NOMO-1 treated with DMSO at 0.1 percent for 48 hours (cell line): ENCODE measurements around the gene BAIAP2.

Source experiments
- DNase-seq: peaks from one replicate; lab custom pipeline; 2025; ENCODE audit not compliant: unreplicated experiment; lab: John Stamatoyannopoulos, UW

BAIAP2 gene

DNA sequence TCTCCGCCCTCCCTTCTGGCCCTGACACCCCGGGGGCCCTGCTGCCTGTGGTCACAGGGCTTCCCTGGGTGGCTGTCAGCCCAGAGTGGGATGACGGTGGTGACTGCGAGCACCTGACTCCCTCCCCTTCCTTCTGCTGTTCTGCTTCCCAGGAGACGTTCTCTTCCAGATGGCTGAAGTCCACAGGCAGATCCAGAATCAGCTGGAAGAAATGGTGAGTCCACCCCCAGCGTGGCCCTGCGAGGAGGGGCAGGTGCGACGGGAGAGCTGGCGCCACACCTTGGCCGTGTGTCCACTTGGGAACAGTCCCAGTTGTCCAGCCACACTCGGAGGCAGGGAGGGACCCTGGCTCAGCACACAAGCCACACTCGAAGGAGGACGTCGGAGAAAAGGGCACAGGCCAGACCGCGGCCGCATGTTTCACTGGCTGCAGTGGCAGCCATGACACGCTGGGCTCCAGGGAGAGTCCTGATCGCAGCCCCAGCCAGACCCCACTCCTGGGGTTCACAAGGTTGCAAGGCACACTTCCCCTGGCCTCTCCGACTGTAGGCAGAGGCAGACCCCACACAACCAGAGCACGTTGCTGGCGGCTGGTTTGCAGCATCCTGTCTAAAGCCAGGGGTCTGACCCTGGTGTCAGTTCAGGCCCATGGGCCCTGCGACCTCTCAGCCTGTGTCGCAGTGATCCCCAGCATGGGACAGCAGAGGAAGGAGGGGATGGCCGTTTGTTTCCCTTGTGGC, 49.9 kb downstream of the BAIAP2 start:
- DNase-seq = no peak

DNA sequence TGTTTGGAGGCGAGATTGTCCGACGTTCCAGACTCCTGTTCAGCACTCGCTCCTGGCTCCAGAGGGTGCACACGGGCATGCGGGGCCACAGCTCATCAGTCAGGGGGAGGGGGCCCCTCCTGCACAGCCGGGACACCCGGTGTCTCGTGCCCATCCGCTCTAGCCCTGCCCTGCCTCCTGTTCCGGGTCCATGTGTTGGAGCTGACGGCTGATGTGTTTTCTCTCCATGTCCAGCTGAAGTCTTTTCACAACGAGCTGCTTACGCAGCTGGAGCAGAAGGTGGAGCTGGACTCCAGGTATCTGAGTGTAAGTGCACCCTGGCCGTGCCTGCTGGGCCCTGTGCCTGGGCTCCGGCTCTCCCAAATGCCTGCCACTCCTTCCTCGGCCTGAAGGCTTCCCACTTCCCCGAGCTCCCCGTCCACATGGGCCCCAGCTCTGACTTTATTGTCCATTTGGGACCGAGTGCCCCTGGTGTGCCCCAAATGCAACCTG, 50.5 kb downstream of the BAIAP2 start:
- no peak for DNase-seq

DNA sequence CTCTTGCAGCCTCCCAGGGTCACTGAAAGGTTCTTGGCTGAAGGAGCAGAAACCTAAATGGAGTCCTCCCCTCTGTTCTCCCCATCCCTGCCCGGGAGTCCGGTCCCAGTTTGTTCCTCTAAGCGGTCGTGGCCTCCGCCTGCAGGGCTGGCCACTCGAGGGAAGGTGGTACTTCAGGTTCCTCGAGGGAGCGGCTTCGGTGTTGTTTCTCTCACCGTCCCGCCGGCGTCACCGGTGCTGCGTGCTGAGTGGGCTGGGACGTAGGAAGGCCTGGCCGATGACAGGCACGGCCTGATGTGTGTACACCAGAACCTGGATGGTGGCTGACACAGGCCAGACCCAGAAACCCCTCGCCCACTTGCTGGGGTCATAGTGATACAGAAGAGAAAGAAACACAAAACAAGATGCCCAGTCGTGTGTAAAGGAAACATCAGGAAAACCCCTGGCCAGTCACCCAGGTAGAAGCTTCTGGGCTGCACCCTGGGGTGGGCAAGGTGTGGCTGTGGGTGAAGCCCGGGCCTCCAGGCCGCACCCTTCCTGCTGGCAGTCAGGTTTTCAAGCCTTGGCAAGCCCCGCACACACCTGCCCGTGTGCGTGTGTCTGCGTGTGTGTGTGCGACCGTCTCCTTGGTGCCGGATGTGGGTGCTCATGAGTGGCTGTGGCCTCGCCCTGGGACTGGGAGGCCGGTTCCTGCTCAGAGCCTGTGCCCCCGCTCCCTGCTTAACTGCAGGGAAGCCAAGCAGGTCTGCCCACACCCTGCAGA, 52.0 kb downstream of the BAIAP2 start:
- no peak for DNase-seq

DNA sequence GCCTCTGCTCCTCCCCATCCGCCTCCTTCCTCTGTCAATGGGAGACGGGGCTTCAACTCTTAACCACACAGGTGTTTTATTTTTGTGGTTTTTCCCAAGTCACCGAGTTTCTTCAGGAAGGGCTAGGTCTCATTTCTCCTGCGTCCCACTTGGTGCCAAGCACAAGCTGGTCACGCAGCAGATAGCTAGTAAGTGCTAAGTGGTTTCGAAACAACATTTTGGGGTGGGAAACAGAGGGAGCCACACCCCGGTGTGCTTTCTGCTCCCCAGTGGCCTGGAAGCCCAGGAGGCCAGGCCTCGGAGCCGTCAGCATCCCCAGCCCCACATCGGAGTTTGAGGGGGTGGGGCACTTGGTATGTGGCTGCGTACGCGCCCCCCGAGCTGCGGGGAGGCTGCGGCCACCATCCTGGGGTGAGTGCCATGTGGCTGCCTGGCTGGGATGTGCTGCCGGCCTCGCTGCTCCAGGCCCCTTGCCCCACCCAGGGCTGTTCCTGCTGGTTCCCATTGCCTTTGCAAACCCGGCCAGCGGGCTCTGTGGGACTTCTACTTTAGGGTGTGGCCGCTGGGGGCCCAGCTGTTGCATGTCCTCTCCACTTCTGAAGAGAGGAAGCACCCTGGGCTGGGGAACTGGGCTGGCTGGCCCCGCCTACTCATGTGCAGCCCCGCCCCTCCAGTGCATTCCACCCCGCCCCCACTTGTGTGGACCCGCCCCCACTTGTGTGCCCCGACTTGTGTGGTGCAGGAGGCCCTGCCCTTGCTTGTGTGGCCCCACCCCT, 55.6 kb downstream of the BAIAP2 start:
- DNase-seq = peak; percentile 81

DNA sequence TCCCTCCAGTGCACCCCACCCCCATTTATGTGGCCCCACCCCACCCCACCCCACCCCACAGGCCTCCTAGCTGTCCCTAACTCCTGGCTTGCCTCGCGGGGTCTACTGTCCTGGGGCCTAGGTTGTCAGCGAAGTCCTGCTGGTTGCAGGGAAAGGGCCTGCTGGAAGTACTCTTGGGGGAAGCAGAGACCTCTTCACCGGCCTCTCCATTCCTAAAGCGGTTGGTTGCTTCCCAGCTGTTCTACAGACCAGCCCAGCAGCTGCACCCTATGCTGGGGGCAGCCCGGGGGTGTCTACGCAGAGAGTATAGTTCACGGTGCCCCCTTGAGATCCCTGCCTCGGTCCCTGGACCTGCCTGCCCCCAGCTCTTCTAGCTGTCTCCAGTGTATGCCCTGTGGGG, 56.2 kb downstream of the BAIAP2 start:
- no peak for DNase-seq

DNA sequence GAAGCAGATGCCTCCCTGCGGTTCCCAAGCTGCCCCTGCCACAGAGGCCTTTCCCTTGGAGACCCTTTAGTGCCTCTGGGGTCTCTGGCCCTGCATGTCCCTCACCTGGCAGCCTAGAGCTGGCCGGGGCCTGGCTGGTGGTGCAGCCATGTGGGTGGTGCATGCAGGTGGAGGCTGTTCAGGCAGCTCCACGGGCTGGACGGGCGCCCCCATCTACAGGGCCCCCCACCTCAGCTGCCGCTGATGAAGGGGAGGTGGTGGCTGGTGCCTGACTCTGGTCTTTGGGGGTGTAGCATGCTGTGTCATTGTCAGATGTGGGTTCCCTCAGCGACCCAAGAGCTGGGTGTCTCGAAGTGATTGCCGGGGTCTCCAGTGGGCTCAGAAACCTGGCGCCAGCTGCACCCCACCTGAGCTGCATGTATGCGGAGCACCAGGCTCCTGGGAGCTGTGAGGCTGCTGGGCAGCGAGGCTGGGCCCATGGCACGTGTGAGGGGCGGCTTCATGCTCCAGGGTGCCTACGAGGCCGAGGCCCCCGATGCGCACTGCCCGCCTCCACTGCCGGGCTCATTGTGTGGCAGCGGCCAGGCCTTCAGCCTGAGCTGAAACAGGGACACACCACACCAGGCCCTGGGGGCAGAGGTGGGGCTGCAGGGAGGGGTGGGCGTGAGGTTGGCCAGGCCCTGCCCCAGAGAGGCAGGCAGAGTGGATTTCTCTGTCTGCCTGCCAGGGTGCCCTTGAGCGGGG, 57.0 kb downstream of the BAIAP2 start:
- no peak for DNase-seq

DNA sequence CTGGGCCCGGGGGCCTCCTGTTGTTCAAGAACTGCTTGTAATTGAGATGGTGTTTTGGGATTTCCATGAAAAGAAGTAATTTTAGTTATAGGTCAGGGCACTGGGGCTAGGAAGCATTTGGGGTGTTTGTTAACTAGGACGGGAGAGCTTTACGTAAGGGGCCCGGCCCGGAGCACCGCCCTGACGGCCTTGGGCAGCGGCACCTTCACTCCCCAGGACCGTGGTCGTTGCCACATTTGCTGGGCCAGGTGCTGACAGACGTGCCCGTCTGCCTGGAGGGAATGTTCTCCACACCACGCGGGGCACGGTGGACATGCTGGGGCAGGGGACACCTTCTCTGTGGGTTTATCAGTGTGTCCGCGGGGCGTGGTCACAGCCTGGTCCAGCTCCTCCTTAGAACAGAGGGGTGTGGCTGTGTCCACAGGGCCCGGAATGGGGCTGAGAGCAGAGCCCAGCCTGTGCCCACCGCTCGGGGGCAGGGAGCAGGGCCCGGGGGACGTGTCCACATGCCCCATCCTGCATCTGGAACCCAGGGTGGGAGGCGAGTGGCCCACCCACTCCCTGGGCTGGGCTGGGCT, 57.7 kb downstream of the BAIAP2 start:
- no peak for DNase-seq

DNA sequence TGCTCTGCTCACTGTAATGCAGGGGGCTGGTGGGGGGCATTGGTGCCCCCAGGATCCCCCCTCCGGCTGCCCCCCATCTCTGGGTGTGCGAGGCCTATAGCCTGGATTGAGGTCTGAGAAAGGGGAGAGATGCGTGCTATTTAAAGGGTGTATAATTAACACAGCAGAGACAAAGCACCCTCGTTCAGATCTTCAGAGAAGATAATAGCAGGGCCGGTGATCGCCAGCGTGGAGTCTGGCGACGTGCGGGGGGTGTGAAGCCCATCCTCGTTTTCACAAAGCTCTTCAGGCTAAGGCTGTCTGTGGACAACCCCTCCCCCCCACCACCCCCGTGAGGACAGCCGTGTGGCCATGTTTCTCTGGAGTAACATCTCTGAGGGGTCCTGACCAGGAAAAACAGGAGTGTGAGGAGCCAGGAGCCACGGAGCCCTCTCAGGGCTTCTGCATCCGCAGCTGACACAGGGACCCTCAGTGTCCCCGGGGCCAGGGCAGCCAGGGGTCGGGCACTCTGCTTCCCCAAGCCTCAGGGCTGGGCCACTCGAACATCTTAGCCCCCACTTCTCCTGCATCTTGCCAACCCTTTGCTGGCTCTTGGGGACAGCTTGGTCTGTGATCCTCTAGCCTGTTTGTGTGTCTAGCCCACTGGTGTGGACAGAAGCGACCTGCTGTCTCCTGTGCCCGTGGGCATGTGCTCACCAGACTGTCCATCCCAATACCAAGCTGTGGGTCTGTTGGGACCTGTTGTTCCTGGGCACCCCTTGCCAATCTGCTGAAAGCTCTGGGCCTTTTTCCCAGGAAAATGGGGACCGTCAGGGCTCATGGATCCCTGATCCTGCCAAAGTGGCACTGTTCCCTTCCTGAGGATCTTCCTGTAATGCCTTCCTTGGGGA, 58.9 kb downstream of the BAIAP2 start:
- DNase-seq = no peak

DNA sequence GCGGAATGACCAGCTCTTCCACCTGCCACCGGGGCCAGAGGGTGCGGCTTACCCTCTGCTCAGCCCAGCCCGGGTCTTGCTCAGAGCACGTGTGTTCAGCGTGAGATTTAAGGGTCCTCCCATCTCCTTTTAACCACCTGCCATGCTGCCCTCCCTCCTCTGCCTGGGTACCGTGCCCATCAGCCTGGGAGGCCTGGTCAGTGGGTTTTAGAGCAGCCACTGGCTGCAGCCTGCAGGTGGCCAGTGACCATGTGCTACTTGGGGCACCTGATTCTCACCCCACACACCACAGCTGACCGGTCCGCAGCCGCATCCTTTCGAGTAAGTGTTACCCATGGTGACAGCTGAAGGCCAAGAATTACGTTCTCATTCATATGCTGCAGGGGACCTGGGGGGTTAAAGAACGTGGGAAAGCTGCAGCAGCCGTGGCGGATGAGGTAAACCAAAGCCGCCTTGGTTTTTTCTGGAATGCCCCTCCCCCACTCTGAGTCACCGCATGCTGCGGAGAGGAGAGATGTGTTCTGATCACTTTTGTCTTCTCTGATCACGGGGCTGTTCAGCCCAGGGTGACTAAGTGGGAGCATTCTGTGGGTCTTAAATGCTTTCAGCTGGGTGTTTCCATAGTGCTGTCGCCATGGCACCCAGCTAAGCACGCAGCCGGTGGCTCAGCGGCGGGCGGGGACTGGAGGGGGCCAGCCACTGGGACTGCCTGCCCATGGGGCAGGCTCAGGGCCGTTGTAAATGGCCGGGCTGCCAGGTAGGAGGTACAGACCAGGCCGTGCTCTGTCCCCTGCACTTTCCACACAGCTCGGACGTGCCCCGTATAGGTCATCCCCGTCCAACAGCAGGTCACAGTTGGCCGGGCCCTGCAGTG, 59.8 kb downstream of the BAIAP2 start:
- DNase-seq = peak; percentile 81

DNA sequence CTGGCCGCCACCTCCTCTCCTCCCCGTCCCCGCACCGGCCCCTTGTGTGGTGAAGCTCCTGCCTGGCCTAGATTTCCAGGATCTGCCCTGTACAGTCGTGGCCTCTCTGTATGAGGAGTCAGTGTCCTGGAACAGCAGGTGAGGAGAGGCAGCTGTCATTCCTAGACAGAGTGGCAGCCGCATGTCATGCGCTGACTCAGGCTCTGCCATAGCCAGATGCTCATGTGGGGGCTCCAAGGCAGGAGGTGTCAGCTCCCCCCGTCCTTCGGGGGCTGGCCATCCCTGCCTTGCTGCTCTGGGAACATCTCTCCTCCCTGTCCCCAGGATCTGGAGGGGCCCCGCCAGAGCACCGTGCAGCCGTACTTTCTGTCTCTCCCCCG, 60.4 kb downstream of the BAIAP2 start:
- no peak for DNase-seq

DNA sequence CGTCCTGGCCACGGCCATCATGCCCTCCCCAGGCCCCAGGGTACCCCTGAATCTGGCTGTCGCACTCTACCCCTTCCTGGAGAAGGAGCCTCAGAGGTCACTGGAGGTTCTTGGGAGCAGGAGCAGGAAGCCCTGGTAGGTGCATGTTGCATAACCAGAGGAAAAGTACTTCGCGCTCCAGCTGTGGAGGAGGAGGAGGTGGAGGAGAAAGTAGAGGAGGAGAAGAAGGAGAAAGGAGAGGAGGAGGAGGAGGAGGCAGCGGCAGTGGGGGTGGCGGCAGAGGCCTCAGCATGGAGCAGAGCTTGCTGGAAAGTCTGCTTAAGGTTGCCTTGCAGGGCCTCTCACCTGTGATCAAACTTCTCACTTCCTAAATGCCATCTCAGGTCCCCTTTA, 61.8 kb downstream of the BAIAP2 start:
- DNase-seq = no peak

DNA sequence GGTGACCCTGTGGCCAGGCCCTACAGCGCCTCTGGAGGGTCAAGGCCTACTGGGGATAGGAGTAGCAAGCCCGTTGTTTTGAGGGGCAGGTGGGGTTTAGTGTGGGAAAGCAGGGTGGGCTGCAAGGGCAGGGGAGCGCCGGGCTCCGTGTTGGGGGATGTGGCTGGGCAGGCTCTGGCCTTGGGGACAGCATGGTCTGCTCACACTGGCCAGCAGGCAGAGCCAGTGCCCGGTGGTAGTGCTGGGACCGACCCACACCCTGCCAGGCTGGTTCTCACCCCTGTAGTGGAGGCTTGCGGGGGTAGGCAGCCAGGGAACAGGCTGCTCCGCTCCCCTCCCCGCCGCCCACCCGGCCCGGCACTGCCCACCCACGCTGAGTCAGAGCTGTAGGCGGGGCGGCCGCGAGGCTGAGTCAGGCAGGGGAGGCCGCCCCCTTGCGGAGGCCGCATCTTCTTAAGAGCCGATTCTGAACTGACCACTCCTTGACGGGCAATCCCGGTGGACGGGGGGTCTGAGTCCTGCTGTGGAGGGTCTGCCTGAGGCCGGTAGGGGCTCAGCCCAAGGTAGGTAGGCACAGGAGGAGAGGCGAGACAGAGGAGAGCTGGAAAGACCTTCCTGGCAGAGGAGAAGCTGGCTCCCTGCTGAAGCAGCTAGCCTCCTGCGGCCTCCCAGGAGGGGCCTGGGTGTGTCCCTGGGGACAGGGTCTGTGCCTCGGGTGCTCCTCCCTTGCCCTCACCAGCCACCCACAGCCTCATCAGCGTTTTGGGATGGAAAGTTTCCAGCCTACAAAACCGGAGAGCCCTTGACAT, 62.4 kb downstream of the BAIAP2 start:
- DNase-seq = peak; percentile 33

DNA sequence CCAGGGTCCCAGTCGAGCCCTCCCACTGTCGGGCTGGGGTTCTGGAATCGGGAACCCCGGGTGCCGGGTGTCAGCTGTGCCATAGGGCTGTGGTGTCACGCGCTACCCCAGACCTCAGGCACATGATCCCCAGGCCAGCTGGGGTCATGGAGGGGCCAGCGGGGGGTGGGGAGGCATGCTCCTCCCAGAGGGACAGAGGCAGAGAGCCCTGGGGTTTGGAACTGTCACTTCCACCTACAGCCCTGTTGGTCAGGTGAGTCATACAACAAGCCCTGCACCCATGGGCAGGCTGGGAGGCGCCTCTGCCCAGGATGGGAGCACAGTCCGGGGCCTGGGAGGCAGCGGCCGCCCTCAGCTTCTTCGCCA, 63.0 kb downstream of the BAIAP2 start:
- no peak for DNase-seq

DNA sequence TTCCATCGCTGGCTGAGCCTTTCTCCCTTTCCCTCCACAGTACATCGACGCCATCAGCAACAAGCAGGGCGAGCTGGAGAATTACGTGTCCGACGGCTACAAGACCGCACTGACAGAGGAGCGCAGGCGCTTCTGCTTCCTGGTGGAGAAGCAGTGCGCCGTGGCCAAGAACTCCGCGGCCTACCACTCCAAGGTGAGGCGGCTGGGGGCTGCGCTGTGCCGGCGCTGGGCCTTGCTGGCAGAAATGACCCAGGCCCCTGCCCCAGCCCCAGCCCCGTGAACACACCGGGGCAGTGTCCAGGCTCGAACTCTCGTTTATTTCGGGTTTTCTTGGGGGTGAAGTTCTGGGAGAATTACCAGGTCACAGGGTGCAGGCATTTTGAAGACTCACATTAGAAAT, 64.9 kb downstream of the BAIAP2 start:
- no peak for DNase-seq

DNA sequence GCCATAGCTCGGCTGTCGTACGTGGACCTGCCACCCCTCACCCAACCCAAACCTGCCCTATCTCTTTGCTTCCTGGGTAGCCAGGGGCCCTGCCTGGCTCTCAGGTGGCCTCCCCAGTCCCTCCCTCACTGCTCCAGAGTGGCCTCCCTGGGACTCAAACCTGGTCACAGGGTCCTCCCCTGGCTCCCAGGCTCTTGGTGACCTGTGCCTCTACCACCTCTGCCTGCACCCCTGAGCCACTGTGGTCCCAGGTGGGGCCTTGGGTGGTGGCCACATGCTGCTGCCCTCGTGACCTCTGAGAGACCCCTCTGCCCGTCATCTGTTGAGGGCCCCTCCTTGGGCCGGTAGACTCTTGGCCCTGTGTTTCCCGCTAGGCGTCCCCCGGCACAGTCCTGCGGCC, 65.7 kb downstream of the BAIAP2 start:
- no peak for DNase-seq

DNA sequence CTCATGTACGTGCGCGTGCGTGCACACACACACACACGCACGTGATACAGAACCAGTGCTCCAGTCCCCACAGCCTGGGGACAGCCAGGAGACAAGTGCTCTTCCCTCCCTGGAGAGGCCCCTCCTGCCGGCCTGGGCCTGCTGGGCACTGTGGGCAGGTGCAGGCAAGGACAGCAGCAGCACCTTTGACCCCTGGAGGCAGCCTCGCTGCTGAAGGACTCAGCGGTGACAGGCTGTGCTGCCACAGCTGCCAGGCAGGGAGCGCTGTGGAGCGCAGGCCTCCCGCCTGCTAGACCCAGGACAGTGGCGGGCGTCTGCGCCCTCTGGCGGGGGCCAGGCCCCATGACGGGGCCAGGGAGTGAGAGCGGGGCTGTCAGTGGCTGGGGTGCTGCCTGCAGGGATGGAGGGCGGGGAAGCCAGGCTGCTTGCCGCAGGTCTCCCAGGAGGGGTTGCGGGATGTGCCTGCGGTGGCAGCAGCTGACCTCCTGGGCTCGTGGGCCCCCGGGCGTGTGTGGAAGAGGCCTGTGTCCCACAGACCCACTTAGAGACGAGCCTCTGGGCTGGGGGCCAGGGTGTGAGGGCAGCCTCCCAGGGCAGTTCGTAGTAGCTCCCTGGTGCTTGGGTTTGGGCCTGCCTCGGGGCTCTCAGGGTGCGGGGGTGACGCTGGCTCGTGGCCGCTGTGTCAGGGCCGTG, 66.8 kb downstream of the BAIAP2 start:
- peak; percentile 58 for DNase-seq

DNA sequence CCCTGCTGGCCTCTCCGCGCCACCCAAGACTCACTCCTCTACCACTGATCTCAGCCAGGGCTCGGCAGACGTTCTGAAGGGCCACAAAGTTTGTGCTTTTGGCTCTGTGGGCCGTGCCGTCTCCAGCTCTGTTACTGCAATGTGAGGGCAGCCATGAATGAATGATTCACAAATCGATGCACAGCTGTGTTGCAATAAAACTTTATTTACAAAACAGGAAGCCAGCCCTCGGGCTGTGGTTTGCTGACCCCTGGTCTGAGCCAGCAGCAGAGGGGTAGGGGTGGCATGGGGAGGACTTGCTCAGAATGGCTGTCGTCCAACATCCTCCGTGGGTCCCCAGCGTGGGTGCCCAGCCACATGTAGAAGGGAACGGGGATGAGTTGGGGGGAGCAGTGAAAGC, 67.4 kb downstream of the BAIAP2 start:
- DNase-seq = no peak
